Measurements from ENCODE around the gene JPH4. TPM values are rescaled to one million over a fixed set of nuclear protein-coding genes. Genes with fewer than 3 reads are reported as not detected.
A peak's percentile ranks its signal among the peaks of the same experiment; 100 is the strongest.

Gene JPH4
- total and polyA plus RNA-seq, 4 donors, result 0.23 to 3.1 (median 1.0) TPM

DNA sequence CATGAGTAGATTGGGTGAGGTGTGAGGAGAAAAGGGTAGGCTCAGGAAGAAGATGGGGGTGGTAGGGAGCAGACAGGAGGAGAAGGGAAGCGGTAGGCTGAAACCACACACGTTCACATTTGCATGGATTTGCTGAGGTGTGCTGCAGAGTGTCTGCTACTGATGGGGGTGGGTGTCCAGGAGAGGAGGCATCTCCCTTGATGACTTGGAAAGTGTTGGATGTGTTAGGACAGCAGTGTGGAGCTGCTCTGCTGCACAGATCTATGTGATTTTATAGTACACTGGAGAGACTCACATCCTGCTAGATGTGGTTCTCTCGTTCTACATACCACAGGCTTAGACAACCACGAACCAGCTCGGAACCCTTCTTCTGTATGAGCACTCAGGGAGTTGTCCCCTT is 36.3 kb downstream of the JPH4 start:
- no peak overlapping the region for H3K27ac ChIP-seq (ENCODE audit: low read depth in 1 of 2, low read length in 1 of 2)
- peaks cover 0 to 13% (median 0%) of the 10 kb centered on the region in 5 donors for H3K4me1 ChIP-seq (ENCODE audit: control insufficient read depth in 5 of 5, insufficient read depth in 5 of 5, low read length in 5 of 5)
- H3K9me3 ChIP-seq (ENCODE audit: control insufficient read depth in 4 of 4, insufficient read depth in 3 of 4, low read length in 3 of 4), result no peaks in the 10 kb centered on the region
- 84 to 88% methylated on average over 5 of the region's 5 CpGs for WGBS, 2 donors
- H3K9ac ChIP-seq (ENCODE audit: insufficient read depth in 1 of 2, low read length in 2 of 2), result no peak overlapping the region
- H3K36me3 ChIP-seq (ENCODE audit: control insufficient read depth in 4 of 4, insufficient read depth in 4 of 4, low read length in 4 of 4), result no peaks in the 10 kb centered on the region
- H3K27me3 ChIP-seq (ENCODE audit: control insufficient read depth in 3 of 3, insufficient read depth in 3 of 3, low read length in 2 of 3), result peaks cover 0 to 3% (median under 1%) of the 10 kb centered on the region in 3 donors
- TF ChIP-seq, protein P1, sequence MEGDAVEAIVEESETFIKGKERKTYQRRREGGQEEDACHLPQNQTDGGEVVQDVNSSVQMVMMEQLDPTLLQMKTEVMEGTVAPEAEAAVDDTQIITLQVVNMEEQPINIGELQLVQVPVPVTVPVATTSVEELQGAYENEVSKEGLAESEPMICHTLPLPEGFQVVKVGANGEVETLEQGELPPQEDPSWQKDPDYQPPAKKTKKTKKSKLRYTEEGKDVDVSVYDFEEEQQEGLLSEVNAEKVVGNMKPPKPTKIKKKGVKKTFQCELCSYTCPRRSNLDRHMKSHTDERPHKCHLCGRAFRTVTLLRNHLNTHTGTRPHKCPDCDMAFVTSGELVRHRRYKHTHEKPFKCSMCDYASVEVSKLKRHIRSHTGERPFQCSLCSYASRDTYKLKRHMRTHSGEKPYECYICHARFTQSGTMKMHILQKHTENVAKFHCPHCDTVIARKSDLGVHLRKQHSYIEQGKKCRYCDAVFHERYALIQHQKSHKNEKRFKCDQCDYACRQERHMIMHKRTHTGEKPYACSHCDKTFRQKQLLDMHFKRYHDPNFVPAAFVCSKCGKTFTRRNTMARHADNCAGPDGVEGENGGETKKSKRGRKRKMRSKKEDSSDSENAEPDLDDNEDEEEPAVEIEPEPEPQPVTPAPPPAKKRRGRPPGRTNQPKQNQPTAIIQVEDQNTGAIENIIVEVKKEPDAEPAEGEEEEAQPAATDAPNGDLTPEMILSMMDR (IDR thresholded peaks at IDR 0.05; ENCODE audit: control extremely low read depth, extremely low read depth), result no peak
- H3K4me3 ChIP-seq, result no peak overlapping the region
- ATAC-seq (ENCODE audit: insufficient read depth, low FRiP score), result no peak
- DNase-seq, result no peak

DNA sequence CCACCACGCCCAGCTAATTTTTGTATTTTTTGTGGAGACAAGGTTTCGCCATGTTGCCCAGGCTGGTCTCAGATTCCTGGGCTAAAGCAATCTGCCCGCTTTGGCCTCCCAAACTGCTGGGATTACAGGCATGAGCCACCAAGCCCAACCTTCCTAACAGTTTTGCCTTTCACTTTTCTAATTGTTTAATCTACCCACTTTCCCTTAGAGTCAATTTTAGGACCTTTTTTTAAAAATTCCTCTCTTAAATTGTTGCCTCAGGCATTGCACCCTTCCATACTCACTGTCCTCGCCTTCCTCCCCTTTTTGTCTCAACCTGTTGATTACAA is 38.5 kb downstream of the JPH4 start:
- Histone ChIP-seq H3K4me3 (no peak overlapping the region), H3K27ac (ENCODE audit: low read depth in 1 of 2, low read length in 1 of 2) (no peak overlapping the region), H3K4me1 (ENCODE audit: control insufficient read depth in 5 of 5, insufficient read depth in 5 of 5, low read length in 5 of 5) (peaks cover 0 to 13% (median 0%) of the 10 kb centered on the region in 5 donors), H3K9ac (ENCODE audit: insufficient read depth in 1 of 2, low read length in 2 of 2) (no peak overlapping the region), H3K27me3 (ENCODE audit: control insufficient read depth in 3 of 3, insufficient read depth in 3 of 3, low read length in 2 of 3) (no peaks in the 10 kb centered on the region), H3K36me3 (ENCODE audit: control insufficient read depth in 4 of 4, insufficient read depth in 4 of 4, low read length in 4 of 4) (no peaks in the 10 kb centered on the region), H3K9me3 (ENCODE audit: control insufficient read depth in 4 of 4, insufficient read depth in 3 of 4, low read length in 3 of 4) (no peaks in the 10 kb centered on the region)
- DNase-seq, result no peak
- TF ChIP-seq, protein P1 (IDR thresholded peaks at IDR 0.05; ENCODE audit: control extremely low read depth, extremely low read depth), result no peak
- 91 to 96% methylated on average over 4 of the region's 4 CpGs for WGBS, 2 donors
- ATAC-seq (ENCODE audit: insufficient read depth, low FRiP score), result no peak

DNA sequence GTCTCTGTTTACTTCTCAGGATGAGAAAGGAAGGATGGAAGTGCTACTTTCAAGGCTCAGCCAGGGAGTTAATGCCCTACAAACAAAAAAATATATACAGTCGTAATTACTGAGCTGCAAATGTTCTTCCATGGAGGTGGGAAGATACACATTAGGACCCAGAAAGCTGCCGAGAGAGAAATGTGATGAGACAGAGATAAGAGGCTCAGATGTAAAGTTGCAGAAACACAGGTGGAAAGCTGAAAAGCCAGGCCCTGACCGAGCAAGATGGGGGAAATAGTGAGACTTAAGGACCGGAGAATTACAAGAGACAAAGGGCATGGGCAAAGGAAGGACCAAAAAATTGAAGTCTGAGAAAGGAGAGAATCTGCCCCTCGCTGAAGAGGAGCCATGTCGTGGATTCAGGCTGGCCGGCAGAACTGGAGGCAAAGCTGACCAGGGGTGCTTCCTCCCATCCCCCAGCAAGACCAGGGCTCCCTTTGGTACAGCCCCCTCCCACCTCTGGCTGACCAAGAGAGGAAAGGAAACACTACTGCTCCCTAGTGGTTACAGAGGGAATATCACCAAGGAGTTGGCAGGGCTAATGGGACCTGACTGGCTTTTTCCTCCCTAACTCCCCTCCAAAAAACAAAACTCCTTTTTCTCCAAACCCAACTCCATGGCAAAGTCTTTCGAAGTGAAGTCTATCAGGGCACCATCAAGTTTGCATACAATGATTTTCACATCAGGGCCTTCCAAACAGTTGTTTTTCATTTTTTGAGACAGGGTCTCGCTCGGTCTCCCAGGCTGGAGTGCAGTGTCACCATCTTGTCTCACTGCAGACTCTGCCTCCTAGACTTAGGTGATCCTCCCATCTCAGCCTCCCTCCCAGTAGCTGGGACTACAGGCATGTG is 39.1 kb downstream of the JPH4 start:
- H3K4me1 ChIP-seq (ENCODE audit: control insufficient read depth in 5 of 5, insufficient read depth in 5 of 5, low read length in 5 of 5), result peaks cover 0 to 13% (median 0%) of the 10 kb centered on the region in 5 donors
- H3K36me3 ChIP-seq (ENCODE audit: control insufficient read depth in 4 of 4, insufficient read depth in 4 of 4, low read length in 4 of 4), result no peaks in the 10 kb centered on the region
- 46 to 50% methylated on average over 10 of the region's 10 CpGs for WGBS, 2 donors
- no peak overlapping the region for H3K27ac ChIP-seq (ENCODE audit: low read depth in 1 of 2, low read length in 1 of 2)
- H3K9me3 ChIP-seq (ENCODE audit: control insufficient read depth in 4 of 4, insufficient read depth in 3 of 4, low read length in 3 of 4), result no peaks in the 10 kb centered on the region
- H3K4me3 ChIP-seq, result no peak overlapping the region
- no peak overlapping the region for H3K9ac ChIP-seq (ENCODE audit: insufficient read depth in 1 of 2, low read length in 2 of 2)
- TF ChIP-seq, protein P1 (IDR thresholded peaks at IDR 0.05; ENCODE audit: control extremely low read depth, extremely low read depth), result peak; percentile 30
- DNase-seq (peak; percentile 61 to 73 (median 73)), ATAC-seq (ENCODE audit: insufficient read depth, low FRiP score) (no peak)
- no peaks in the 10 kb centered on the region for H3K27me3 ChIP-seq (ENCODE audit: control insufficient read depth in 3 of 3, insufficient read depth in 3 of 3, low read length in 2 of 3)
